Measurements from ENCODE around the gene PIK3R5. TPM values are rescaled to one million over a fixed set of nuclear protein-coding genes. Genes with fewer than 3 reads are reported as not detected.
"Not testable (repeated sequence)": the region's sequence is repeated elsewhere in the genome, so short reads cannot be mapped to it uniquely, and the experiment has no call there.

The PIK3R5 gene
- polyA plus RNA-seq, 1 experiment = 0.02 TPM

GRCh38 chr17:8856869-8857575 lies 108.5 kb downstream of the PIK3R5 start:
- ChIA-PET POLR2A (no interaction called here), CTCF (interaction anchor here (0.7 kb wide), 1 partner anchor 132 kb away, joined by 3 read pairs; no protein-coding TSS in a partner anchor)
- DNase-seq (ENCODE audit: low read depth) = no peak
- Histone ChIP-seq H3K4me3 (ENCODE audit: low read depth, low read length) (no peak overlapping the region), H3K36me3 (ENCODE audit: control insufficient read depth, insufficient read depth, low read length) (no peaks in the 10 kb centered on the region), H3K27me3 (ENCODE audit: control insufficient read depth, insufficient read depth, low read length) (no peaks in the 10 kb centered on the region)
- TF ChIP-seq CTCF (IDR thresholded peaks at IDR 0.05; ENCODE audit: insufficient read depth, low read depth, low read length) = no peak

GRCh38 chr17:8856205-8856603 lies 109.3 kb downstream of the PIK3R5 start:
- H3K4me3 ChIP-seq (ENCODE audit: low read depth, low read length); POLR2A ChIA-PET; H3K36me3 ChIP-seq (ENCODE audit: control insufficient read depth, insufficient read depth, low read length); DNase-seq (ENCODE audit: low read depth); H3K27me3 ChIP-seq (ENCODE audit: control insufficient read depth, insufficient read depth, low read length); CTCF ChIA-PET: not testable (repeated sequence)

GRCh38 chr17:8855477-8856204 lies 109.9 kb downstream of the PIK3R5 start:
- CTCF ChIA-PET = no interaction called here
- DNase-seq (ENCODE audit: low read depth) = no peak
- Histone ChIP-seq H3K27me3 (ENCODE audit: control insufficient read depth, insufficient read depth, low read length) (no peaks in the 10 kb centered on the region), H3K4me3 (ENCODE audit: low read depth, low read length) (no peak overlapping the region), H3K36me3 (ENCODE audit: control insufficient read depth, insufficient read depth, low read length) (no peaks in the 10 kb centered on the region)
- TF ChIP-seq CTCF (IDR thresholded peaks at IDR 0.05; ENCODE audit: insufficient read depth, low read depth, low read length) = no peak
- POLR2A ChIA-PET = no interaction called here

GRCh38 chr17:8851600-8851999 lies 113.9 kb downstream of the PIK3R5 start:
- CTCF ChIA-PET = no interaction called here

GRCh38 chr17:8849311-8850041 lies 116.0 kb downstream of the PIK3R5 start:
- ChIA-PET POLR2A (interaction anchor here (0.7 kb wide), 1 partner anchor 10 kb away, joined by 3 read pairs; no protein-coding TSS in a partner anchor), CTCF (interaction anchor here (0.9 kb wide), 1 partner anchor 16 kb away, joined by 3 read pairs; no protein-coding TSS in a partner anchor)
- Histone ChIP-seq H3K4me3 (ENCODE audit: low read depth, low read length) (no peak overlapping the region), H3K27me3 (ENCODE audit: control insufficient read depth, insufficient read depth, low read length) (no peaks in the 10 kb centered on the region), H3K36me3 (ENCODE audit: control insufficient read depth, insufficient read depth, low read length) (no peaks in the 10 kb centered on the region)
- no peak for DNase-seq (ENCODE audit: low read depth)
- TF ChIP-seq CTCF (IDR thresholded peaks at IDR 0.05; ENCODE audit: insufficient read depth, low read depth, low read length) = no peak

More at GRCh38 chr17:8851600-8851999, 113.9 kb downstream of the PIK3R5 start:
- DNase-seq (ENCODE audit: low read depth) = no peak
- no peak for TF ChIP-seq CTCF (IDR thresholded peaks at IDR 0.05; ENCODE audit: insufficient read depth, low read depth, low read length)
- Histone ChIP-seq H3K36me3 (ENCODE audit: control insufficient read depth, insufficient read depth, low read length) (no peaks in the 10 kb centered on the region), H3K4me3 (ENCODE audit: low read depth, low read length) (no peak overlapping the region), H3K27me3 (ENCODE audit: control insufficient read depth, insufficient read depth, low read length) (no peaks in the 10 kb centered on the region)
- POLR2A ChIA-PET = no interaction called here
